GM06990 (cell line): ENCODE results near the gene PTPN13.
"Not testable (repeated sequence)": the region's sequence is repeated elsewhere in the genome, so short reads cannot be mapped to it uniquely, and the experiment has no call there.

Source experiments
- DNase-seq: peaks from one replicate; pipeline ENCODE4 v3.0.0-alpha.2; 2011; ENCODE audit not compliant: insufficient read length; ENCODE audit errors: extremely low read depth
- H3K27me3 ChIP-seq: replicated peaks from 2 replicates; pipeline ENCODE4 v1.6.0; 2011; ENCODE audit warnings: low read length; ENCODE audit not compliant: control insufficient read depth, insufficient read depth
- H3K36me3 ChIP-seq: 2 replicates; pipeline ENCODE4 v1.5.1; 2011; ENCODE audit warnings: low read length; ENCODE audit not compliant: control insufficient read depth, insufficient read depth
- H3K4me3 ChIP-seq: replicated peaks from 2 replicates; pipeline ENCODE4 v1.5.1; 2011; ENCODE audit warnings: low read depth, mild to moderate bottlenecking, control low read depth, low read length
- CTCF ChIP-seq: IDR thresholded peaks from 2 replicates; pipeline ENCODE4 v1.5.1; 2011; ENCODE audit warnings: low read length, control low read depth, mild to moderate bottlenecking, inconsistent platforms; ENCODE audit not compliant: insufficient read depth, poor library complexity, severe bottlenecking

Gene PTPN13

GRCh38 chr4:86704601-86705000 is 110.5 kb downstream of the PTPN13 start:
- no peak overlapping the region for H3K4me3 ChIP-seq
- no peak for TF ChIP-seq CTCF
- DNase-seq, result no peak
- H3K36me3 ChIP-seq, result no peaks in the 10 kb centered on the region
- no peaks in the 10 kb centered on the region for H3K27me3 ChIP-seq

DNA sequence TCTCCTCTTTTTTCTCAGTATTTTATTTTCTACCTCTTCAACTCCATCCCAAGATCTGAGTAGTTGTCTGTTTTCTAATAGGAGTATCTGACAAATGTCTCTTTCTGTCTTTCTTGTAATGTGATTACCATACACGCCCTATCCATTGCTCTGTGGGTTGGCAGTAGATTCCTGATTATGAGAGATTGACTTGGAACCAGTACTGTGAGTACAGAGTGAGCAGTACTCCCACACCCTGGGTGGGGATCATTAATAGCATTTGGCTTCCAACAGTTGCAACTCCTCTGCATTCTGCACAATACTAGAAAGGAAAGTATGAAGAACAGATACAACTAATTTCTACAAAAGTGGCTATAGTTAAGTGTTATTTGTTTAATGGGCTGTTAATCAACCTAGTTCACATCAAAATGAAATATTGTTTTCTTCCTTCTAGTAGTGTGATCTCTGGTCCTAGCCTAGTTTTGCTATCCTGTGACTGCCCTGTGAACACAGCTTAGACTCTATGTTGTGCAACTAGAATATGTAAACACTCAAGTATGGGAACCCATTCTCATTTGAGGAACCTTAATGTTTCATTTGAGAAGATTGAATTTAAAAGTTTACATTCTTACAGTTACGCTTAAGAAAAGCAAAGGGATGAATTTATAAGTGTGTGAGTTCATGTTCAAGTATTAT is 112.9 kb downstream of the PTPN13 start:
- no peak for TF ChIP-seq CTCF
- no peak for DNase-seq
- no peaks in the 10 kb centered on the region for H3K36me3 ChIP-seq
- H3K27me3 ChIP-seq, result no peaks in the 10 kb centered on the region
- H3K4me3 ChIP-seq, result no peak overlapping the region

DNA sequence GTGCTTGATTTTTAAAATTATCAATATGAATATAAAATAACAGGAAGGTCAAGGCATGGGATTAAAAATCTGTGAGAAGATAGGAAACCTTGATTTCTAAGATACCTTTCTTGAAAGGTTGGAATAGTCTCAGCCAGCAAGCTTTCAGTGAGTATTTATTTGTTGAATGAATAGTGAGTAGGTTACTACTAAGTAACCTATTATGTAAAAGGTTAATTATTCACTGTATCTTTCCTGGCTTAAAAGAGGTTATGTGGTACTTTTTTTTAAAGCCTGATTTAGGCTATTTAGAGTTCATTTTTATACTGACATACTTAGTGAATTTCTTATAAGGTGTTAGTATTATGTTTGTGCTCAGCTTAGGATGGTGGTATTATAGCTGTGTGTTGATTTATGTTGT is 123.5 kb downstream of the PTPN13 start:
- Histone ChIP-seq H3K36me3 (no peaks in the 10 kb centered on the region), H3K27me3 (no peaks in the 10 kb centered on the region), H3K4me3 (no peak overlapping the region)
- no peak for TF ChIP-seq CTCF
- no peak for DNase-seq

DNA sequence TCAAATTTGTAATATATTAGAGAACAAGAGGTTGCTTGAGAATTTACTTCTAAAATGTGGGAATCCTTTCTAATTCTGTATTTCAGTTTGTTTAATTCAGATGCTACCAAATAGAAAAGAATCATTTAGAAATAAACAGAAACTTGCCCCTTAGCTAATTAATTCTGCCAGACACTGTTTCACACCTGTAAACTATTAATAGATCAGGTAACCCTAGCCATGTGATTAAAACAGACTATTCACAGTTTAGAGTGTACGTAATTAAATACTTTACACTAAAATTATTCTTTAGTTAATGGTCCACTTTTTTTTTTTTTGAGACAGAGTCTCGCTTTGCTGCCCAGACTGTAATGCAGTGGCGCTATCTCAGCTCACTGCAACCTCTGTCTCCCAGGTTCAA is 124.0 kb downstream of the PTPN13 start:
- Histone ChIP-seq H3K36me3 (no peaks in the 10 kb centered on the region), H3K4me3 (no peak overlapping the region), H3K27me3 (no peaks in the 10 kb centered on the region)
- no peak for TF ChIP-seq CTCF
- DNase-seq, result no peak

GRCh38 chr4:86719149-86719548 is 125.0 kb downstream of the PTPN13 start:
- not testable (repeated sequence) for H3K4me3 ChIP-seq, DNase-seq, H3K36me3 ChIP-seq, H3K27me3 ChIP-seq

DNA sequence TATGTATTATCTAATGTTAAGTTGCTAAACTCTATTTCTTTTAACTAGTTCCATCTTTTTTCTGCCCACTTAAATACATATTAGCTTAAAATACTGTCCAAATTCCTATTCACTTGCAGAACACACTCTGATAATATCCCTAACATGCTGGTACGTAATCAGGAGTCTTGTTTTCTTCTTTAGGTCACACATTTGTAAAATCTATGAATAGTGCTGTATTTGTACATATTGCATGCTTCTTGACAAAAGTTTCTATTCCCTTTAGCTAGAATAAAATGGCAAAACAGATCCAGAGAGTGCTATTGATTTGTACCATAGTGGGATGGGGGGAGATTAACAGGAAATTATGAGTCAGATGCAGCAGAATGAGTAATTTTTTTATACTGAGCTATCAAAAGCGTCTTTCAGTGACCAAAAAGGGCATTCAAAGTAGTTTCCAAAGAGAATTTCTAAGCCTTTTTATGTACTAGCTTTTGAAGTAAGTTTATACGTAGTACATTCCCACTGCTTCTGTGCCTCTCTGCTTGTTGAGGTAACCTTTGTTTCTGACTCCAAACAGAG is 126.5 kb downstream of the PTPN13 start:
- no peak for TF ChIP-seq CTCF
- H3K36me3 ChIP-seq, result no peaks in the 10 kb centered on the region
- H3K4me3 ChIP-seq, result no peak overlapping the region
- H3K27me3 ChIP-seq, result no peaks in the 10 kb centered on the region
- DNase-seq, result peak; percentile 4
